Erythroblast (primary cell): Measurements from ENCODE around the gene FNIP1.

Experiments used
- GATA1 ChIP-seq: IDR thresholded peaks from 2 replicates; pipeline ENCODE4 v1.6.1; 2011; ENCODE audit warnings: low read depth, mild to moderate bottlenecking, control low read depth, low read length, moderate library complexity
- POLR2A ChIP-seq: IDR thresholded peaks from 2 replicates; pipeline ENCODE4 v1.6.1; 2011; ENCODE audit warnings: mild to moderate bottlenecking, low read length

DNA sequence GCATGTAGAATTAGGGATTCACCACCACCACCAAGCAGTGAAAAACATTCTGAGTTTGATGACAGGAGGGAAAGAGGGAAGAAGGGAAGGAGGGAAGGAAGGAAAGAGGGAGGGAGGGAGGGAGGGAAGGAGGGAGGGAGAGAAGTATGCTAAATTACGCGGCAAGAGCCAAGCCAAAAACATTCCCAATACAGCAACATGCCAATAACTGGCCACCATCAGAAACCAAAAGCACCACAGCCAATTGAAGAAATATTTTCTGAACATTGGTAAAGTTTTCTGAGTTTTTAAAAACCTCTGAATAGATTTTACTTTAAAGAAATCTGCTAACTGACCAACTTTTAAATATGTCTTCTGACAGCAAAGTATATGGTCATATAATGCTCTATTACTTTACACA is 36.0 kb downstream of the FNIP1 start:
- TF ChIP-seq POLR2A (no peak), GATA1 (no peak)
